ENCODE measurements around the gene FREM2.

The FREM2 gene

DNA sequence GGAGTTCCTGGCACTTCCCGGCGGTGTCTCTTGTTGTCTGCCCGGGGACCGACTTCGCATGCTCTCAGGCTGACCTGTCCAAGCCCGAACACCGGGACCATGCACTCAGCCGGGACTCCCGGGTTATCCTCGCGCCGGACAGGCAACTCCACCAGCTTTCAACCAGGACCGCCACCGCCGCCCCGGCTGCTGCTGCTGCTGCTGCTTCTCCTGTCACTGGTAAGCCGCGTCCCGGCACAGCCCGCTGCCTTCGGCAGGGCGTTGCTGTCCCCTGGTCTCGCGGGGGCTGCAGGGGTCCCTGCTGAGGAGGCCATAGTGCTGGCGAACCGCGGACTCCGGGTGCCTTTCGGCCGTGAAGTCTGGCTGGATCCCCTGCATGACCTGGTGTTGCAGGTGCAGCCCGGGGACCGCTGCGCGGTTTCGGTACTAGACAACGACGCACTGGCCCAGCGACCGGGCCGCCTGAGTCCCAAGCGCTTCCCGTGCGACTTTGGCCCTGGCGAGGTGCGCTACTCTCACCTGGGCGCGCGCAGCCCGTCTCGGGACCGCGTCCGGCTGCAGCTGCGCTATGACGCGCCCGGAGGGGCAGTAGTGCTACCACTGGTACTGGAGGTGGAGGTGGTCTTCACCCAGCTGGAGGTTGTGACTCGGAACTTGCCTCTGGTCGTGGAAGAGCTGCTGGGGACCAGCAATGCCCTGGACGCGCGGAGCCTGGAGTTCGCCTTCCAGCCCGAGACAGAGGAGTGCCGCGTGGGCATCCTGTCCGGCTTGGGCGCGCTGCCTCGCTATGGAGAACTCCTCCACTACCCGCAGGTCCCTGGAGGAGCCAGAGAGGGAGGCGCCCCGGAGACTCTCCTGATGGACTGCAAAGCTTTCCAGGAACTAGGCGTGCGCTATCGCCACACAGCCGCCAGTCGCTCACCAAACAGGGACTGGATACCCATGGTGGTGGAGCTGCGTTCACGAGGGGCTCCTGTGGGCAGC lies 661 bp downstream of the FREM2 start:
- FAIRE-seq (no peak), DNase-seq (ENCODE audit: insufficient read length, low spot score) (peak; percentile 5)

DNA sequence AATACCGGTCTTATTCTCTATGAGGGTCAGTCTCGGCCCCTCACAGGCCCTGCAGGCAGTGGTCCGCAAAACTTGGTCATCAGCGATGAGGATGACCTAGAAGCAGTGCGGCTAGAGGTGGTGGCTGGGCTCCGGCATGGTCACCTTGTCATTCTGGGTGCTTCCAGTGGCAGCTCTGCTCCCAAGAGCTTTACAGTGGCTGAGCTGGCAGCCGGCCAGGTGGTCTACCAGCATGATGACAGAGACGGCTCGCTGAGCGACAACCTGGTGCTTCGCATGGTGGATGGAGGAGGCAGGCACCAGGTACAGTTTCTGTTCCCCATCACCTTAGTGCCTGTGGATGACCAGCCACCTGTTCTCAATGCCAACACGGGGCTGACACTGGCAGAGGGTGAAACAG lies 1.8 kb downstream of the FREM2 start:
- no peak for DNase-seq (ENCODE audit: insufficient read length, low spot score)
- FAIRE-seq = no peak

DNA sequence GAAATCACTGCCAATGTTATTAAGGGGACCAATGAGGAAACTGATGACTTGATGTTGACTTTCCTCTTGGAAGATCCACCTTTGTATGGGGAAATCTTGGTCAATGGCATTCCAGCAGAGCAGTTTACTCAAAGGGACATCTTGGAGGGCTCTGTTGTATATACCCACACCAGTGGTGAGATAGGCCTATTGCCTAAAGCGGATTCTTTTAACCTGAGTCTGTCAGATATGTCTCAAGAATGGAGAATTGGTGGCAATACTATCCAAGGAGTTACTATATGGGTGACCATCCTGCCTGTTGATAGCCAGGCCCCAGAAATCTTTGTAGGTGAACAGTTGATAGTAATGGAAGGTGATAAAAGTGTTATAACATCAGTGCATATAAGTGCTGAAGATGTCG lies 3.4 kb downstream of the FREM2 start:
- DNase-seq (ENCODE audit: insufficient read length, low spot score) (no peak), FAIRE-seq (no peak)

DNA sequence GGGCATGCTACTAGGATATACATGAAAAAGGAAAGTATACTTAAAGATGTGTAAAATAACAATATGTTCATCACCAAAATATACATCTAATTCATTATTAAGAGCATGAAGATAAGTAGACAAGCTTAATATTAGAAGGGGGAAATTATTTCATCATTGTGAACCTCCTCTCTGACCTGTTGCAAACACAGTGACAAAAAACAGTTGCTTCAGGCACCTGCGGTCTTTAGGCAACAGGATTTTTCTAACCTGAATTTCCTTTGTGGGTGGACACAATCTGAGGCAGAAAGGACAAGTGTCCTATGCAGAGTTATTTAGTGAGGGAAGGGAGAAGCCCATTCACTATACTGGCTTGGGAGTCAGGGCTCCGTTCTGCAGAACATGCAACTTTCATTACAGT lies 6.3 kb downstream of the FREM2 start:
- no peak for FAIRE-seq
- DNase-seq (ENCODE audit: insufficient read length, low spot score) = no peak

DNA sequence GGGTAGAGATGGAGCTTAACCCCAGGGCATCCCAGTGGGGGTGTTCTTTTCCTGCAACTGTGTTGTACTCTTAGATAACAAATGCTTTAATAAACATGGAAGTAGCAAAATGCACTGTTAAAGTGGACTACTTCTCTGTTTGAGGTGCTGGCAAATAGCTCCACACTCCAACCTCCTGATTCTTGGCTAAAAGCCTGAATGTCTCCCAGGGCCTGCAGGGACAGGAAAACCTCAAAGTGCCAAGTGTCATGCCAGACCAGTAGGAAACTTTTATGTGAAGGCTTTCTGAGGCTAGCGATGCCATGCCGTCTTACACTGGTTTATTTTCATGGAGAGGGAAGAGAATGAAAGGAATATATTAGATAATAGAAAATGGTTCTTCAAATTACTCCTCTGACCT lies 6.8 kb downstream of the FREM2 start:
- no peak for FAIRE-seq
- DNase-seq (ENCODE audit: insufficient read length, low spot score) = no peak

DNA sequence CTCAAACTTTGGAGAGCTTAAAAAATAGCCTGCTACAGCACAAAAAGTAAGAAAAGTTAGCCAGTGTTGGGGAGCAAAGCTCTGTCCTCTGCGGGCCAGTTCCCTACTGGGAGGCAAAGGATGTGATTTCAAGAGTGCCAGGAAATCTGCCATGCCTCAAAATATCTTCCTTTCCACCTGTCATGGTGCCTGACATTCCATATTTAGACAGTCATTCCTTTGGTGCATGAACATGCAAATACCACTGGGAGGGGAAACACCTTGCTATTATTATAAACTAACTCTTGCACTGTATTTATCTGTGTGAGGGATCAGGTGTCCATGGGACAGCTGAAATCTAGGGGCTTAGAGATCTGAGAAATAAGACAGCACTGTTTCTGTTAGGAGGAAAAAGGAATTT lies 10.3 kb downstream of the FREM2 start:
- DNase-seq (ENCODE audit: insufficient read length, low spot score) (no peak), FAIRE-seq (no peak)

DNA sequence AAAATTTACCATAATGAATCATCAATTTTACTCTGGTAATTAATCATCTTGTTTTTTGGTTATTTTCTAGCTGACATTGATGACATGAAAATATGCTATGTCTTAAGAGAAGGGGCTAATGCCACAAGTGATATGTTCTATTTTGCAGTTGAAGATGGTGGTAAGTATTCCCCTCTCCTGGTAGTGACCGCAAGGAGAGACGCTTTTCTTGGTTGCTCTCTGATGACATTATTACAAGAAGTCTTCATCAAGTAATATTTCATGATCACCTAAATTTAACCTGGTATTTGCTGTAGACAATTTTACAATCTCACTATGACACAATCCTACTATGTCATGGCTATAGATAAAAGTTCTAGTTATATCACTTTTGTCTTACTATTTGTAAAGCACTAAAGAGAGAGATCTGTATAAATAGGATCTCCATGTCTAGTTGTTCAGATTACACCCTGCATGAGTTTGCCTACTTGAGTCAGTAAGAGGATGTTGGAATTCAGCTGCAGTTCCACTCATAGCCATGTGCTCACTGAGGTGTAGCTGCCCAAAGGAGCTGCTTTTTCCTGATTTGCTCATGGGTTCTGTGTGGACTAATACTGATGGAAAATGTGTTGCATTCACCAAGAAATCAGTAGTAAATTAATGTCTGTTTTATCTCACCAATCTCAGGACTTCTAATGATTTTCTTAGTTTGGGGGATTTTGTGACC lies 10.9 kb downstream of the FREM2 start:
- FAIRE-seq = no peak

DNA sequence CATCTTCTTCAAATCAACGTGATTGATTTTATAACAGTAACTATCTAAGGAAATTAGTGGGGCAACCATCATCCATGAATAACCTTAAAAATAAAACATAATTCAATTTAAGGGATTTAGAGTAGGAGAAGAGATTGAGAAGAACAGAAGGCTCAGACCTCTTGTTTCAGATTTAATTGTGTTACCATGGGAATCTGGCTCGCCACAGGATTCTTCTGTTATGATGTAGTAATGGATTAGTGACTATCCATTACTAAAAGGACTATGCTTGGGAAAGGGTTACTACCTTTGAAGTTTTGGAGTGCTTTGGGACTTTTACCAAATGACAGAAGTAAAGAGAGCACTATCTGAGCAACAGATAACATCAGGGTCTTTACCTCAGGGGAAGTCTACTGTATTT lies 13.2 kb downstream of the FREM2 start:
- no peak for FAIRE-seq
- no peak for DNase-seq (ENCODE audit: insufficient read length, low spot score)

More for the DNA sequence above, 10.9 kb downstream of the FREM2 start:
- no peak for DNase-seq (ENCODE audit: insufficient read length, low spot score)

DNA sequence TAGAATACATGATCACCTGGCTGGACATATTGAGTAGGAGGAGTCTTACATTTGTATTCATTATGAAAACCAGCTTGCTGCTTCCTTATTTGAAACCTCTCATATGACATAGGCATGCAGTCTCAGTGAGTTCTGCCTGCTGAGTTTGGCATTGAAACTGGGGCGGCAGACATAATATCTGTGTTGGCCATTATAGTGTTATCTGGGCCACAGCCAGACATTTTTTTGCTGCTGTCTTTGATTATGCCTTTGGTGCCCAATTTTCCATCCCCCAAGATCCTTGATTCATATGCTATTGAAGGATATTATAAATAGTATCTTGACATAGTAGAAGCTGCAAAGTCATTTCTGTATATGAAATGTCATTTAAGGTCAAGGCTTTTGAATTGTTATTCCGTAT lies 15.8 kb downstream of the FREM2 start:
- FAIRE-seq = no peak
- no peak for DNase-seq (ENCODE audit: insufficient read length, low spot score)

DNA sequence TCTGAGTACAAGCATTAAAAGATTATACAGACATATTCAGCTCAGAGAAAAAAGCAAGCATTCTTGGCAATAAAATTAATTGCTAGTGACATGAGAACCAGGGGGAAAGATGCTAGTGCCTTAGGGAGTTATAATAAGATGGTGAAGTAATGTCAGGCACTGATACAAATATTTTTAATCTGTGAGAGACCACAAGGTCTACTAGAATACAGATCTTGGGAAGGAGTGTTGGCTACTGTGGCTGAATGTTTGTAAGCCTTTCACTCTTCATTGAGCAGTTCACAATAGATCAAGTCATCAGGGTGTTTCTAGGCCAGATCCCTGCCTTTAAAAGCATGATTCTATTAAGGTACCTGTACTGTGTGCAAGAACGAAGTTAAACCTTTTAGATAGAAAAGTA lies 16.4 kb downstream of the FREM2 start:
- no peak for FAIRE-seq
- no peak for DNase-seq (ENCODE audit: insufficient read length, low spot score)

DNA sequence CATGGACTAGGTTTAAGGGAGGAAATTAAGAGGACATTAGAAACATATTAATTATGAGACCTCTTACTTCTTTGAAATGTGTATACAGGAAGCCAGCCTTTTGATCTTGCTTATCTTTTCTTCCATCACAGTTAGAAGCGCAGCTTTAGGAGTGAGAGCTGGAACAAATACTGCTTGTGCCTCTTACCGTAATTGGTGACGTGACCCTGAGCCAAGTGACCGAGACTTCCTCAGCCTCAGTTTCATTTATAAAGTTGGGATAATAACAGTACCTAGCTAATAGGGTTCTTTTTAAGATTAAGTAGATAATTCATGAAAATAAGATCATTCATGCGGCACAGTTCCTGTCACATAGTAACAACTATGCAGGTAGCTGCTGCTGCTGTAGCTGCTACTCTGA lies 18.5 kb downstream of the FREM2 start:
- DNase-seq (ENCODE audit: insufficient read length, low spot score) = no peak
- FAIRE-seq = no peak

DNA sequence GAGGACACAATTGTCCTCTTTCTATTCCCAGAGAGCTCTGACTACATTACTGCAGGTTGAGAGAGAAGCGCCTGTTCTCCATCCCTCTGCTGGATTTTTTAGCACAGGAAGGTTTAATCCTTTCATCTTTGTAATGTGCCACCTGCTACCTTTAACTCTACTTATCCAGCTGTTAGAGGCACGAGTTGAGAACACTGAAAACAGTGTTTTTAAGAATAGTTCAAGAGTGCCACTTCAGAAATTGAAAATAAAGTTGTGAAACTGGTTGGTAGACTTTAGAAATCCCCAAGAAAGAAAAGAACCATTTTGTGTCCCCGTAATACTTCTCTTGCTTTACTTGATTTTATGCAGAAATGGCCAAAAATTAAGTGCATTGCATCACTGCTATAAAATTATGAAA lies 20.6 kb downstream of the FREM2 start:
- FAIRE-seq = no peak
- no peak for DNase-seq (ENCODE audit: insufficient read length, low spot score)

DNA sequence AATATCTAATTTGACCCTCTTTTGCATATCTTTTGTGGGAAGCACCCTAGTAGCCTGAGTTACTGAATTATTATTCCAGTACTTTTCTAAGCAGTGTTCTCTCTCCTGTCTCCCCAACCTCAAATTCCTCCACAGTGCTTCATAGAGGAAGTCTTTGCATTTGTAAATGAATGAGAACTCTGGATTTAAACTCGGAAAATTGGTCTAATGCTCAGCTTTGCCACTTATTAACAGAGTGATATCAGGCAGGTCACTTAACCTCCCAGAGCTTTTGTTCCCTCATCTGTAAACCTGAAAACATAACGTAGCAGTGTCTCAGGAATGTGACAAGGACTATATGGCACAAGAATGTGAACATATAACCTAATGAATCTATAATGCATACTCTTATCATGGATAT lies 26.2 kb downstream of the FREM2 start:
- FAIRE-seq (no peak), DNase-seq (ENCODE audit: insufficient read length, low spot score) (no peak)

DNA sequence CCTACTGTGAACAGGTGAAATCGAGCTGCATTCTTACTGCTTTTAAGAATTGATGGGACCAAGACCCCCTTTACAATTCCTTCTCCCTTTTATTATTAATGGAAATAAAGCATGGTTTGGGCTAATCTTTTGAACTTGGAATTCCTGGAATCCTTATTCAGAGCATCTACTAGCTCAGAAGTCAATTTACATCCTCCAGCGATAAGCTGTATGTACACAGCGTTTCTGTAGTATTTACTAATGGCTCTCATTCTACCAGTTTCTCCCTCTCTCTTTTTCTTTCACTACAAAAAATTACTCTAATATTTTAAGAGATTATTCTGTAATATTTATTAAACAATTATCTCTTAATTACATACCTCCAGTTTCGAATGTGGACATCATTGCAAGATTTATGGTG lies 31.5 kb downstream of the FREM2 start:
- DNase-seq (ENCODE audit: insufficient read length, low spot score) (no peak), FAIRE-seq (no peak)

DNA sequence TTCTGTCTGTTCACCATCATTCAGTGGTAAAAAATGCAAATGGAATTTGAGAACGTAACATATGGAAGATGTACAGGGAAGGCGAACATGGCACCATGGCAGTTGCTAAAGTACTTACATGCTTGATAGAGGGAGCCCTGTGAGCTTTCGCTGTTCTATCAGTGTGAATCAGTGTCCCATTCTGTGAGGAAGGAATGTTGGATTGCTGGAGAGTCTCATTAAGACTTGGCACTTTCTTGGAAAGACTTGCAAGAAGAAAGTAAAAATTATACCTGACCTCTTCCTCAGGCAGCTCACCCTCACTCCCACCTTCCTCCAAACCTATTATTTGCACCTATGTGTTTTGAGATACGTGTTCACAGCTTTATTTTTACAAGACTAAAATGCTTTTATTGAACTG lies 43.5 kb downstream of the FREM2 start:
- DNase-seq (ENCODE audit: insufficient read length, low spot score) = no peak
- no peak for FAIRE-seq

DNA sequence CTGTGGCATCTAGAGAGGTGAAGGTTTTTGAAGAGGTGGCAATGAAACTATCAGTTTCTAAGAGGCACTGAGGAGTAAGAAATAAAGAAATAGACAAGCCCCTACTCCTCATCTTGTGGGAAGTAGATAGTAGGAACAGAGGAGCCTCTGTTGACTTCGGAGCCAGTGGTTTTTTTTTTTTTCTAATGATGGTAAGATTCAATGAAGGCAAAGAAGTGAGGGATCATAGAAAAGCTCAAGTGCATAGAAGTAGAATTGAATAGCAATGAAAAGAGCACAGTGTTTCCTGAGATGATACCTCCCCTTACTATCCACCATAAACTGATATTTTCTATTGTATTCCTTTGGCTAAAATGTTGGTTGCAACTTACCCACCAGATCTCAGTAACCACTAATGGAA lies 46.3 kb downstream of the FREM2 start:
- no peak for FAIRE-seq
- DNase-seq (ENCODE audit: insufficient read length, low spot score) = no peak

DNA sequence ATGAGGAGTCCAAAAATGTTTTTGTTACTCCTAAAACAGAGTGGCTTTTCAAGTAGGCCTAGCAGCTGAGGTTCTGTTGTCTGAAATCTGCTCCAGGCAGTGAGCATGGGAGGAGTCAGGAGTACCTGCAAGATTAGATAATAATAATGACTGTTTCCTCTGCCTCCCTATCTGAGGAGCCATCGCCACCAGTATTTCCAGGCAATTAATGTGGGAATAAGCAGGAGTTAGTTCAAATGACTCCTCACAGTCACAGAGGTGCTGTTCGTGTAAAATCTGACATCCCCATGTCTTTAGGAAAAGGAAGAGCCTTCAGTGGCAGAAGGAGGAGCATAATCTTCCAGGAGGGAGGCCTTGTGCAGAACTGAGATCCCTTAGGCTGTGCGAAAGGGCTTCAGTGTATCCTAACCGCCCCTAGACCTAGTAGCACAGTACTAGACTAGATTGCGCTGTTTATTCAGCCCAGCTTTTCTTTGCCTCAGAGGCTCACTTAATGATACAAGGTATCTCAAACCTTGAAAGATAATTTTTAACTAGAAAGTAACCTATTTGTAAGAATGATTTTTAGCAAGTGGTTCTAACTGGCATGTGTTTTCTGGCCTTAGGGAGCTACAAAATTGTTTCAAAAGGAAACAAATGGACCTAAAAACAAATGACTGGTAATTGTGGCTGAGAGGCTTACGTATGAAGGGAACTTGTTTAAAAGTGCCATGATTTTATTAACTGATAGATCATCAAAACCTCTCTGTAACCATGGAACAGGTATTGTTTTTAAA lies 49.0 kb downstream of the FREM2 start:
- no peak for FAIRE-seq
- no peak for DNase-seq (ENCODE audit: insufficient read length, low spot score)

DNA sequence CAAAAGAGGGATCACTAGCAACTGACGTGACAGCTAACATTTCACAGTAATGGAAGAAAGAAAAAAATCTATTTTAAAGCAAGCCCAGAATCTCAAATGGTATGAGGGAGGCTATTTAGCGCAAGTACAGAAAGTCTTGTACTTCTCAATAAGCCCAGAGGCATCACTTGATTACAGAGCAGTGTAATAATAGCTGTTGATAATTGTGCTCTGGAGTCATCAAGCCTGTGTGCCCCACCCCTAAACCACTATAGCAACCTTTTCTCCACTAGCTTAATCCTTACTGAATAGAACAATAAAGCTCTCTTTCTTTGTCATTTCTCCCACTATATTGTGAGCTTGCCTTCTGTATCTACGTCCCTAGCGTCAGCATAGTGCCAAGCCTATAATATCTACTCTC lies 56.6 kb downstream of the FREM2 start:
- DNase-seq (ENCODE audit: insufficient read length, low spot score) (no peak), FAIRE-seq (no peak)

DNA sequence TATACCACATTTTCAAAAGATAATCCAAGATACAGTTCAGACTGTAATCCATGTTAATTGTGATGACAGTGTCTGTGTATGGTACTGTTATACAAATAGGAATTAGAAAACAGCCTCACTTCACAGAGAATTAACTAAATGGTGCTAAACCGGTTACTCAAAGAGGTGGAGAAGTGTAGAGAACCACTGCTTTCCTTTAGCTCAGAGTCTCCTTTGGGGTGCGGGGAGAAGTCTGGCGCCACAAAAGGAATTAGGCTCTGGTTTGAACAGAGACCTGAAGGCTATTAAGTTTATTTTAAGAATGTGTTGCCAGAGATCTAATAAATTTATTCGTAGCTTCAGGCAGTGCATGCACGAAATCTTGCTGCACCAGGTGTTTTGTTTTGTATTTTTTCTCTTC lies 65.8 kb downstream of the FREM2 start:
- DNase-seq (ENCODE audit: insufficient read length, low spot score) (no peak), FAIRE-seq (no peak)

DNA sequence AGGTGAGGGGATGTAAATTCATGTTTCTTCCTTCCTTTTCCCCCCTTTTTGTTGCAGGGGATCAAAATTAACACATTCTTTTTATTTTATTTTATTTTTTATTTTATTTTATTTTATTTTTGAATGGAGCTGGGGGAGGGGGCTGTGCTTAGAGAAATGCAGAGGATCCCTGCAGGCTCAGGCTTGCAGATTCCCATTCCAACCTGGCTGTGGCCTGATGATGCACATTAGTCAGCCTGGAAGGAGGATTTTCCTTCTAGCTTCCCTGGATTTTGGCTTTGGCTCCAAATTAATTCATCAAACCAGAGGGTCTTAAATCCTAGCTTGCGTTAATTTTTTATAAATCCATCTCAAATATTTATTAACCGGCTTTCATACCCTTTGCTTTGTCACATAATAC lies 67.0 kb downstream of the FREM2 start:
- no peak for FAIRE-seq
- no peak for DNase-seq (ENCODE audit: insufficient read length, low spot score)

DNA sequence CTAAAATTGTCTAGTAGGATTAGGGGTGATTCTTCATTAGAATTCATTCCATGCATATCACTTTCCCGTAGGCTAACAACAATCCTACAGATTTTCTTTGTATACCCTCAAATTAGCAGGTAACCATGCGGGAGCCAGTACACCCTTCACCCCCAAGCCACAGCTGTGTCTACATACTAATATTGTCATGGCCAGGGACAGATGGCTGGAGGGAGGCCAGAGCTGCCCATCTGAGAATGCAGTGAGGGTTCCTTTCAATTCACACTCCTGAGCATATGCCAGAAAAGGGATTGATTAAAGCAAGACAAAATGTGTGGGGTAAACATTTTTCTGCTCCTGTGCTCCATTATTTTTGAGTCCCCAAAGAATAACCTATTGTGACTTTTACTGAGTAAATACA lies 68.9 kb downstream of the FREM2 start:
- FAIRE-seq (no peak), DNase-seq (ENCODE audit: insufficient read length, low spot score) (no peak)
